OCI-LY7 (cell line): ENCODE results near the gene UVSSA. TPM values are rescaled to one million over a fixed set of nuclear protein-coding genes. Genes with fewer than 3 reads are reported as not detected.

ENCODE experiments used
- BruUV-seq: library from RNA; stranded (reverse); fragments of 400-500 nt; replicated peaks from 2 replicates; lab custom pipeline; 2021; lab: Mats Ljungman, UMichigan
- CTCF ChIA-PET: fragments of 300-600 bp; sonication (Branson Sonifier 250); formaldehyde crosslinking; loops from one replicate; lab custom pipeline; 2022; ENCODE audit warnings: antibody characterized with exemption; ENCODE audit not compliant: unreplicated experiment; lab: Charles Lee
- POLR2A ChIA-PET: fragments of 300-600 bp; sonication (Branson Sonifier 250); formaldehyde crosslinking; loops from one replicate; lab custom pipeline; 2022; ENCODE audit warnings: antibody characterized with exemption; lab: Charles Lee
- DNase-seq: peaks from one replicate; pipeline ENCODE4 v3.0.0-alpha.2; 2015; ENCODE audit warnings: low spot score
- H2AFZ ChIP-seq: fragments of 200-600 bp; sonication (generic), shearing (Covaris generic); 2 replicates; pipeline ENCODE4 v1.6.1; 2014; ENCODE audit warnings: mild to moderate bottlenecking, antibody characterized with exemption, low read length, moderate library complexity
- H3K27ac ChIP-seq: fragments of 200-600 bp; sonication (generic); 2 replicates; pipeline ENCODE4 v1.5.1; 2014; ENCODE audit warnings: mixed run types, low read depth, mild to moderate bottlenecking, moderate library complexity, low read length, inconsistent platforms; ENCODE audit not compliant: poor library complexity, severe bottlenecking
- H3K36me3 ChIP-seq: fragments of 200-600 bp; sonication (generic); 2 replicates; pipeline ENCODE4 v1.6.1; 2014; ENCODE audit warnings: mild to moderate bottlenecking, antibody characterized with exemption, low read length, moderate library complexity, mixed read lengths; ENCODE audit not compliant: insufficient read depth
- H3K4me1 ChIP-seq: fragments of 200-600 bp; sonication (generic); 2 replicates; pipeline ENCODE4 v1.5.1; 2014; ENCODE audit warnings: mild to moderate bottlenecking, low read length; ENCODE audit not compliant: insufficient read depth, poor library complexity, severe bottlenecking
- H3K4me2 ChIP-seq: fragments of 200-600 bp; sonication (generic); 2 replicates; pipeline ENCODE4 v1.6.1; 2014; ENCODE audit warnings: mild to moderate bottlenecking, low read length
- H3K4me3 ChIP-seq: fragments of 200-600 bp; sonication (generic); 2 replicates; pipeline ENCODE4 v1.5.1; 2014; ENCODE audit warnings: mild to moderate bottlenecking, low read depth, low read length; ENCODE audit not compliant: poor library complexity, severe bottlenecking
- H3K79me2 ChIP-seq: fragments of 200-600 bp; sonication (generic); 2 replicates; pipeline ENCODE4 v1.6.1; 2016; ENCODE audit warnings: low read depth, mild to moderate bottlenecking, low read length, moderate library complexity, mixed read lengths; ENCODE audit not compliant: insufficient read depth
- H3K9me2 ChIP-seq: fragments of 200-600 bp; sonication (generic); 2 replicates; pipeline ENCODE4 v1.6.1; 2016; ENCODE audit warnings: mild to moderate bottlenecking, low read length, mixed read lengths; ENCODE audit not compliant: insufficient read depth
- H3K9me3 ChIP-seq: fragments of 200-600 bp; sonication (generic); 2 replicates; pipeline ENCODE4 v1.6.1; 2014; ENCODE audit warnings: mild to moderate bottlenecking, mixed run types, low read length, mixed read lengths
- H4K20me1 ChIP-seq: fragments of 200-600 bp; sonication (generic); 2 replicates; pipeline ENCODE4 v1.6.1; 2014; ENCODE audit warnings: mild to moderate bottlenecking, antibody characterized with exemption, low read length, moderate library complexity, mixed read lengths; ENCODE audit not compliant: insufficient read depth
- CTCF ChIP-seq: fragments of 200-600 bp; sonication (generic); conservative IDR thresholded peaks from 2 replicates; pipeline ENCODE4 v1.5.1; 2014; ENCODE audit warnings: mild to moderate bottlenecking, antibody characterized with exemption, low read length, moderate library complexity, mixed read lengths
- EZH2phosphoT487 ChIP-seq: fragments of 200-600 bp; sonication (generic); IDR thresholded peaks from 2 replicates; pipeline ENCODE4 v1.6.1; 2018; ENCODE audit warnings: low read depth, borderline replicate concordance, mild to moderate bottlenecking, mixed run types, antibody characterized with exemption, low read length, moderate library complexity, mixed read lengths
- intact Hi-C: fragments of 100-400 bp; cut with micrococcal nuclease; formaldehyde crosslinking; loops from one replicate; pipeline ENCODE4 v1.10.0; 2022; ENCODE audit not compliant: unreplicated experiment
- total RNA-seq, 2 experiments: library from RNA; depleted of rRNA in 1 of 2; stranded (reverse); fragments of >200 nt in 1 of 2; shearing (Covaris generic) in 1 of 2; gene quantifications; 2 replicates each; pipeline ENCODE4 v1.2.3, GENCODE V29; 2014 to 2022

The UVSSA gene
- total RNA-seq, 2 experiments from 2014 or later = 13.2 to 43.2 TPM

DNA sequence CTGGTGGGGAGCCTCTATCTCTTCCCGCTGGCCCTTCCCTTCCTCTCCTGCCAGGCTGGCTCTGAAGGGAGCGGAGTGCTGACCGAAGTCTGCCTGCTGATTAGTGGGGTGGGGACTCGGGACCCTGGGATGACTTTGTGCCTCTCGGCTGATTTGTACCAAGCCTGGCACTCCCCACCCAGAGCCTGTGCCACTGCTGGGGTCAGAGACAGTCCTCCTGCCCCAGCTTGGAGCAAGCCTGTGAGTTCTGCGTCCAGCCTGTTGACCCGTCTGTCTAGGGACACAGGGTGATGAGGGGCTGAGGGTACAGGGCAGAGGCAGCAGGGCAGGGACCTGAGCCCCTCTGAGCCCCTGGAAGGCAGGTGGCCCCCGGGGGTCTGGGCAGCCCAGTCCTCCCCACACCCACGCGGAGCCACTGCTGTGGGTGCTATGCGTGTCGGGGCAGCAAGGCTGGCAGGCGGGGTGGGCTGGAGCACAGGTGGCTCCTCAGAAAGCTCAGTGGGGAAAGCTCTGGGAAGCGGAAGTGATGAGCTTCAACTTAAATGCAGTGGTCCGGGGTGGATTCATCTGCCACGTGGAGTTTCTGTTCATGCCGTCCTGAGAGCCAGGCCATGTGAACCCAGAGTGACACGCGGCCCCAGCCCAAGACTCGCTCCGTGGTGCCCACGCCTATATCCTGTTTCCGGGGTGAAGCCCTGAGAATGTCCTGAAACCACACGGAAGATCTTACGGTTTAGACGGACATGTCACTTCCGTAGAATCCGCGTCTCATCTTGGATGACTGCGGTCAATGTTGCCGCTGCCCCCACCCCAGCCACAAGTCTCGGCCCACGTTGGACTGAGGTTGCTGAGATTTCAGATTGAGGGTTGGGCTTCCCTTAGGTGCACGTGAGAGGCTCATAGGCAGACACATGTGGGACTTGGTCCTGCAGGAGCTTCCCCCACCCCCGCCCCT, 21.1 kb upstream of the UVSSA start:
- intact Hi-C loops = no loop called here
- Histone ChIP-seq H3K4me3 (no peak overlapping the region), H3K9me3 (no peaks in the 10 kb centered on the region), H2AFZ (no peak overlapping the region), H3K4me2 (no peak overlapping the region), H3K79me2 (no peaks in the 10 kb centered on the region), H3K36me3 (peaks cover 55% of the 10 kb centered on the region), H3K4me1 (no peaks in the 10 kb centered on the region), H3K9me2 (no peaks in the 10 kb centered on the region), H3K27ac (no peak overlapping the region), H4K20me1 (no peaks in the 10 kb centered on the region)
- TF ChIP-seq CTCF (no peak), EZH2phosphoT487 (no peak)
- no peak for DNase-seq
- no TSS peak for BruUV-seq
- ChIA-PET CTCF (no interaction called here), POLR2A (no interaction called here)

- Histone ChIP-seq H3K27ac (no peak overlapping the region), H3K9me3 (no peaks in the 10 kb centered on the region), H2AFZ (no peak overlapping the region), H3K4me1 (no peaks in the 10 kb centered on the region), H3K9me2 (no peaks in the 10 kb centered on the region), H3K79me2 (no peaks in the 10 kb centered on the region), H3K4me3 (no peak overlapping the region), H4K20me1 (no peaks in the 10 kb centered on the region), H3K4me2 (no peak overlapping the region), H3K36me3 (peaks cover 60% of the 10 kb centered on the region)
- ChIA-PET CTCF (no interaction called here), POLR2A (no interaction called here)
- TF ChIP-seq CTCF = no peak
- intact Hi-C loops = no loop called here
- no TSS peak for BruUV-seq
- no peak for DNase-seq
Measured at GRCh38 chr4:1326751-1327525, 20.1 kb upstream of the UVSSA start.
